HUES48 (cell line): ENCODE data around the gene PGPEP1.
"Not testable (repeated sequence)": the region's sequence is repeated elsewhere in the genome, so short reads cannot be mapped to it uniquely, and the experiment has no call there.

Experiments
- H3K27ac ChIP-seq: one replicate; pipeline ENCODE4 v1.7.0; 2013; ENCODE audit warnings: low read depth, low read length, inconsistent platforms
- H3K27me3 ChIP-seq: 2 replicates; pipeline ENCODE4 v1.6.1; 2013; ENCODE audit warnings: mild to moderate bottlenecking, low read length; ENCODE audit not compliant: control insufficient read depth, insufficient read depth
- H3K36me3 ChIP-seq: 2 replicates; pipeline ENCODE4 v1.6.1; 2013; ENCODE audit warnings: low read length; ENCODE audit not compliant: control insufficient read depth, insufficient read depth
- H3K4me1 ChIP-seq: 2 replicates; pipeline ENCODE4 v1.6.1; 2013; ENCODE audit warnings: mild to moderate bottlenecking, low read length; ENCODE audit not compliant: control insufficient read depth, insufficient read depth
- H3K4me3 ChIP-seq: 2 replicates; pipeline ENCODE4 v1.5.1; 2013; ENCODE audit warnings: mild to moderate bottlenecking, low read depth, low read length
- H3K9ac ChIP-seq: 2 replicates; pipeline ENCODE4 v1.6.1; 2013; ENCODE audit warnings: mild to moderate bottlenecking, low read depth, low read length, moderate library complexity
- H3K9me3 ChIP-seq: 2 replicates; pipeline ENCODE4 v1.6.1; 2013; ENCODE audit warnings: low read length; ENCODE audit not compliant: control insufficient read depth, insufficient read depth

PGPEP1 gene

GRCh38 chr19:18321734-18322102, 18.7 kb upstream of the PGPEP1 start:
- peak overlapping the region; percentile 90 for H3K4me3 ChIP-seq

GRCh38 chr19:18322318-18322758, 18.1 kb upstream of the PGPEP1 start:
- Histone ChIP-seq H3K36me3 (peaks cover 21% of the 10 kb centered on the region), H3K27ac (peak overlapping the region; percentile 97), H3K9me3 (no peaks in the 10 kb centered on the region), H3K4me1 (peaks cover 17% of the 10 kb centered on the region), H3K4me3 (peak overlapping the region; percentile 90), H3K9ac (peak overlapping the region; percentile 90), H3K27me3 (no peaks in the 10 kb centered on the region)

More at GRCh38 chr19:18321734-18322102, 18.7 kb upstream of the PGPEP1 start:
- peaks cover 21% of the 10 kb centered on the region for H3K36me3 ChIP-seq
- peak overlapping the region; percentile 97 for H3K27ac ChIP-seq
- H3K9me3 ChIP-seq, result no peaks in the 10 kb centered on the region
- H3K4me1 ChIP-seq, result peaks cover 17% of the 10 kb centered on the region
- peak overlapping the region; percentile 90; the same call in 1 of the 2 replicates for H3K9ac ChIP-seq
- no peaks in the 10 kb centered on the region for H3K27me3 ChIP-seq

- peak within 1 kb of the TSS; percentile 90 for H3K9ac ChIP-seq
- H3K4me3 ChIP-seq, result peak within 1 kb of the TSS; percentile 90
- H3K27ac ChIP-seq, result peak within 1 kb of the TSS; percentile 97
- H3K36me3 ChIP-seq, result peaks cover 21% of the 10 kb centered on the region
- no peaks in the 10 kb centered on the region for H3K27me3 ChIP-seq
- H3K4me1 ChIP-seq, result peaks cover 17% of the 10 kb centered on the region
- no peaks in the 10 kb centered on the region for H3K9me3 ChIP-seq
These were observed 17.5 kb upstream of the PGPEP1 start, which contains the start of gene LSM4 for GRCh38 chr19:18322759-18323460. TSS of gene LSM4 (minus strand) at chr19:18323076. CDS start at chr19:18323020, 56 bp downstream.

GRCh38 chr19:18324373-18324731, 16.0 kb upstream of the PGPEP1 start:
- peaks cover 22% of the 10 kb centered on the region for H3K4me1 ChIP-seq

GRCh38 chr19:18326772-18327171, 13.6 kb upstream of the PGPEP1 start:
- Histone ChIP-seq H3K4me1 (peaks cover 20% of the 10 kb centered on the region), H3K27me3 (no peaks in the 10 kb centered on the region), H3K4me3 (no peak overlapping the region), H3K9me3 (no peaks in the 10 kb centered on the region), H3K36me3 (no peaks in the 10 kb centered on the region), H3K9ac (no peak overlapping the region), H3K27ac (no peak overlapping the region)

More at GRCh38 chr19:18324373-18324731, 16.0 kb upstream of the PGPEP1 start:
- not testable (repeated sequence) for H3K4me3 ChIP-seq, H3K9ac ChIP-seq, H3K9me3 ChIP-seq, H3K27me3 ChIP-seq
- peaks cover 16% of the 10 kb centered on the region for H3K36me3 ChIP-seq
- H3K27ac ChIP-seq, result peak overlapping the region; percentile 97

- Histone ChIP-seq H3K4me1 (peaks cover 12% of the 10 kb centered on the region), H3K4me3 (peak overlapping the region; percentile 55), H3K27me3 (no peaks in the 10 kb centered on the region), H3K36me3 (no peaks in the 10 kb centered on the region), H3K27ac (peak overlapping the region; percentile 62), H3K9me3 (no peaks in the 10 kb centered on the region), H3K9ac (peak overlapping the region; percentile 21; the same call in 1 of the 2 replicates)
These were observed 11.9 kb upstream of the PGPEP1 start for GRCh38 chr19:18328340-18329034.

GRCh38 chr19:18329035-18329376, 11.4 kb upstream of the PGPEP1 start:
- Histone ChIP-seq H3K27me3 (no peaks in the 10 kb centered on the region), H3K27ac (peak overlapping the region; percentile 62), H3K9ac (peak overlapping the region; percentile 21; the same call in 1 of the 2 replicates), H3K9me3 (no peaks in the 10 kb centered on the region), H3K36me3 (no peaks in the 10 kb centered on the region), H3K4me1 (peaks cover 7% of the 10 kb centered on the region; the same call in 1 of the 2 replicates), H3K4me3 (peak overlapping the region; percentile 55)

- peaks cover 5% of the 10 kb centered on the region; the same call in 1 of the 2 replicates for H3K4me1 ChIP-seq
- H3K27ac ChIP-seq, result no peak overlapping the region
- no peaks in the 10 kb centered on the region for H3K36me3 ChIP-seq
- no peak overlapping the region for H3K4me3 ChIP-seq
- no peaks in the 10 kb centered on the region for H3K9me3 ChIP-seq
- no peaks in the 10 kb centered on the region for H3K27me3 ChIP-seq
- no peak overlapping the region for H3K9ac ChIP-seq
These were observed 9.5 kb upstream of the PGPEP1 start for GRCh38 chr19:18330868-18331267.

- Histone ChIP-seq H3K27ac (no peak overlapping the region), H3K36me3 (no peaks in the 10 kb centered on the region), H3K9ac (no peak overlapping the region)
These were observed 7.4 kb upstream of the PGPEP1 start for GRCh38 chr19:18332917-18333530.

GRCh38 chr19:18333680-18334079, 6.7 kb upstream of the PGPEP1 start:
- no peaks in the 10 kb centered on the region for H3K9me3 ChIP-seq
- H3K36me3 ChIP-seq, result no peaks in the 10 kb centered on the region
- no peak overlapping the region for H3K27ac ChIP-seq
- no peak overlapping the region for H3K4me3 ChIP-seq
- H3K9ac ChIP-seq, result no peak overlapping the region
- H3K4me1 ChIP-seq, result peaks cover 3% of the 10 kb centered on the region; the same call in 1 of the 2 replicates
- H3K27me3 ChIP-seq, result no peaks in the 10 kb centered on the region

More at GRCh38 chr19:18332917-18333530, 7.4 kb upstream of the PGPEP1 start:
- Histone ChIP-seq H3K9me3 (no peaks in the 10 kb centered on the region), H3K4me3 (no peak overlapping the region), H3K4me1 (peaks cover 5% of the 10 kb centered on the region; the same call in 1 of the 2 replicates), H3K27me3 (no peaks in the 10 kb centered on the region)

GRCh38 chr19:18336121-18336520, 4.3 kb upstream of the PGPEP1 start:
- Histone ChIP-seq H3K27ac (no peak overlapping the region), H3K4me3 (no peak overlapping the region), H3K27me3 (no peaks in the 10 kb centered on the region), H3K36me3 (no peaks in the 10 kb centered on the region), H3K9ac (no peak overlapping the region), H3K9me3 (no peaks in the 10 kb centered on the region), H3K4me1 (no peaks in the 10 kb centered on the region)
